ENCODE results near the gene MAMDC2.

MAMDC2 gene

DNA sequence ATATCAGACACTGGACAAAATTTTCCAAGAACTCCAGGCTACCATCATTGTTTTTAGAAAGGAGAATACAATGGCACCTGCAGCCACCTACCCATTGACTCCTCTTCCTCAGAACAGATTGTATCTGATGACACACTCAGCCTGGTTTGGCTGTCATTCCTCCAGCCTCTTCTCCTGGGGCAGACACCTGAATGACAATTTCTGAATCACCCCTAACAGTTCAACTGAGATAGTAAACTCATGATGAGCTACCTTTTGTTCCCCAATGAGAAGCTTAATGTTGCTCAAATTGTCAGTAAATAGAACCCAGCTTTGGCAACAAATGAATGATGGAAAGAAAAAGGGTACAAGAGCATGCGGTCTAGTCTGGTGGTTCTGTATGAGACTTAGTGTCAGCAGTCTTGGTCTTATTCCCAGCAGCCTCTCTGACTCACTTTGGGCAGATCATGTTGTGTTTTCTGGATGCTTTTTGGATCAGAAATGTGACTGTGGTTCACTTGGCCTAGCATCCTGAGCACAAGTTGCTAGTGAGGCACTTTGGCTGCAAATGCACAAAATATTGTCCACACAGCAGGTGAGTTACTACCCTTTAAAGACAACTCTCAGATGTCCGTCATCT is 78.3 kb downstream of the MAMDC2 start:
- TF ChIP-seq SIN3A (IDR thresholded peaks at IDR 0.05; ENCODE audit: borderline replicate concordance, insufficient read depth, low read length) (no peak), POLR2AphosphoS5 (IDR thresholded peaks at IDR 0.05; ENCODE audit: low read depth, low read length) (no peak), TAF1 (IDR thresholded peaks at IDR 0.05; ENCODE audit: borderline replicate concordance, insufficient read depth, low read length) (no peak), FOXP2 (optimal IDR thresholded peaks at IDR 0.05; ENCODE audit: borderline replicate concordance, extremely low read depth, extremely low read length, insufficient read depth) (no peak)
- TF ChIP-seq, protein P1, sequence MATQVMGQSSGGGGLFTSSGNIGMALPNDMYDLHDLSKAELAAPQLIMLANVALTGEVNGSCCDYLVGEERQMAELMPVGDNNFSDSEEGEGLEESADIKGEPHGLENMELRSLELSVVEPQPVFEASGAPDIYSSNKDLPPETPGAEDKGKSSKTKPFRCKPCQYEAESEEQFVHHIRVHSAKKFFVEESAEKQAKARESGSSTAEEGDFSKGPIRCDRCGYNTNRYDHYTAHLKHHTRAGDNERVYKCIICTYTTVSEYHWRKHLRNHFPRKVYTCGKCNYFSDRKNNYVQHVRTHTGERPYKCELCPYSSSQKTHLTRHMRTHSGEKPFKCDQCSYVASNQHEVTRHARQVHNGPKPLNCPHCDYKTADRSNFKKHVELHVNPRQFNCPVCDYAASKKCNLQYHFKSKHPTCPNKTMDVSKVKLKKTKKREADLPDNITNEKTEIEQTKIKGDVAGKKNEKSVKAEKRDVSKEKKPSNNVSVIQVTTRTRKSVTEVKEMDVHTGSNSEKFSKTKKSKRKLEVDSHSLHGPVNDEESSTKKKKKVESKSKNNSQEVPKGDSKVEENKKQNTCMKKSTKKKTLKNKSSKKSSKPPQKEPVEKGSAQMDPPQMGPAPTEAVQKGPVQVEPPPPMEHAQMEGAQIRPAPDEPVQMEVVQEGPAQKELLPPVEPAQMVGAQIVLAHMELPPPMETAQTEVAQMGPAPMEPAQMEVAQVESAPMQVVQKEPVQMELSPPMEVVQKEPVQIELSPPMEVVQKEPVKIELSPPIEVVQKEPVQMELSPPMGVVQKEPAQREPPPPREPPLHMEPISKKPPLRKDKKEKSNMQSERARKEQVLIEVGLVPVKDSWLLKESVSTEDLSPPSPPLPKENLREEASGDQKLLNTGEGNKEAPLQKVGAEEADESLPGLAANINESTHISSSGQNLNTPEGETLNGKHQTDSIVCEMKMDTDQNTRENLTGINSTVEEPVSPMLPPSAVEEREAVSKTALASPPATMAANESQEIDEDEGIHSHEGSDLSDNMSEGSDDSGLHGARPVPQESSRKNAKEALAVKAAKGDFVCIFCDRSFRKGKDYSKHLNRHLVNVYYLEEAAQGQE (IDR thresholded peaks at IDR 0.05; ENCODE audit: insufficient read depth in 1 of 2, low read depth in 2 of 2, low read length in 2 of 2): no peak

DNA sequence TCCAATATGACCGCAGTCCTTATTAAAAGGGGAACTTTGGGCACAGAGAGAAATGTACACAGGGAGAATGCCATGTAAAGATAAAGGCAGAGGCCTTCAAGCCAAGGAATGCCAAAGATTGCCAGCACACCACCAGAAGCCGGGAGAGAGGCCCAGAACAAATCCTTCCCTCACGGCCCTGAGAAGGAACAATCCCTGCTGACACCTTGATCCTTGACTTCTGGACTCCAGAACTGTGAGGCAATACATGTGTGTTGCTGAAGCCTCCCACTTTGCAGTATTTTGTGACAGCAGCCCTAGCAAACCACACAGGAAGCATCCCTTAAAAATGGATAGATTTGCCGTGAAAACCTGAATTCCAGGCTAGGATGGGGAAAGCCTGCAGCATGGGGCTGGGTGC is 80.0 kb downstream of the MAMDC2 start:
- TF ChIP-seq POLR2AphosphoS5 (IDR thresholded peaks at IDR 0.05; ENCODE audit: low read depth, low read length) (no peak), FOXP2 (optimal IDR thresholded peaks at IDR 0.05; ENCODE audit: borderline replicate concordance, extremely low read depth, extremely low read length, insufficient read depth) (no peak), TAF1 (IDR thresholded peaks at IDR 0.05; ENCODE audit: borderline replicate concordance, insufficient read depth, low read length) (no peak)
- TF ChIP-seq, protein P1 (IDR thresholded peaks at IDR 0.05; ENCODE audit: insufficient read depth in 1 of 2, low read depth in 2 of 2, low read length in 2 of 2): no peak

DNA sequence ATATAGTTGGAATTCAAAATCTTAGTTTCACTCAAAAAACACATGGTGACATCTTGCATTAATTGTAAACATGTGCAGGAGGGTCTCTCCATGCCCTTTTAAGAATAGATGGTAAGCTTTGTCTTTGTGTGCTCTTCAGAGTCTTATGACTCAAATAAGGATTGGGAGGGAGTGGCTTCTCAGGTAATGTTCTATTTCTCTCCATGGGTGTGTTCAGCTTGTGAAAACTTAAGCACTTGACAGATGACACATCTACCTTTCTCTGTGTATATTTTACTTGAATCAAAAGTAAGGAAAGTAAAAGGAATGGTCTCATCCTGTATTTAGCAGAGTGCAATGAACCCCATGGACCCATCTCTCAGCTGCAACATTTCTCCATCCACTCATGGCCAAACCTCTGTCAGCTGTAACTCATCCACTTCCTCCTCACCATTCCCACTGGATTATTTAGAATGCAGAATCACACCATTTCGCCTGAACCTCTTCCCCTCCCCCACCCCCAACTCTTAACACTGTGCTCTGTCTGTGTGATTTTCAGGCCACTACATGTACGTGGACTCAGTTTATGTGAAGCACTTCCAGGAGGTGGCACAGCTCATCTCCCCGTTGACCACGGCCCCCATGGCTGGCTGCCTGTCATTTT is 82.1 kb downstream of the MAMDC2 start:
- TF ChIP-seq, protein P1 (IDR thresholded peaks at IDR 0.05; ENCODE audit: insufficient read depth in 1 of 2, low read depth in 2 of 2, low read length in 2 of 2): no peak
- no peak for TF ChIP-seq TAF1 (IDR thresholded peaks at IDR 0.05; ENCODE audit: borderline replicate concordance, insufficient read depth, low read length)
- no peak for TF ChIP-seq FOXP2 (optimal IDR thresholded peaks at IDR 0.05; ENCODE audit: borderline replicate concordance, extremely low read depth, extremely low read length, insufficient read depth)
- no peak for TF ChIP-seq SIN3A (IDR thresholded peaks at IDR 0.05; ENCODE audit: borderline replicate concordance, insufficient read depth, low read length)
- TF ChIP-seq POLR2AphosphoS5 (IDR thresholded peaks at IDR 0.05; ENCODE audit: low read depth, low read length): no peak

DNA sequence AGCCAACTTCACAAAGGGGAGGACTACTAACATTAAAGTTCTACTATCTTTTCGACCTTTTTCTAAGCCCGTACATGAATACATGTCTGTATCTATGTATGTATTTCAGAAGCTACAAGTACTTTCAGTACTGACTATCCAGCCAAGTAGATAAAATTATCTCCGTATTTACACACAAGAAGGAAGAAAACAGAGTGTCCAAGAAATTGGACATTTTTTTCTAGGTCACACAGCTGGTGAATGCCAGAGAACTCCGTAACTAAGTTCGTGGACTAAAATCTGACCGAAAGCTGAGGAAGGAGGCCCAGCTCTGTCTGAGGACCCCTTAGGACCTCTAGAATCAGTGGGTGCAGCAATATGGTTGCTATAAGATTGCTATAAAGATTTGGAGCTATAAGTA is 83.4 kb downstream of the MAMDC2 start:
- TF ChIP-seq, protein P1 (IDR thresholded peaks at IDR 0.05; ENCODE audit: insufficient read depth in 1 of 2, low read depth in 2 of 2, low read length in 2 of 2): no peak
- TF ChIP-seq FOXP2 (optimal IDR thresholded peaks at IDR 0.05; ENCODE audit: borderline replicate concordance, extremely low read depth, extremely low read length, insufficient read depth) (no peak), SIN3A (IDR thresholded peaks at IDR 0.05; ENCODE audit: borderline replicate concordance, insufficient read depth, low read length) (no peak), TAF1 (IDR thresholded peaks at IDR 0.05; ENCODE audit: borderline replicate concordance, insufficient read depth, low read length) (no peak), POLR2AphosphoS5 (IDR thresholded peaks at IDR 0.05; ENCODE audit: low read depth, low read length) (no peak)

Data from PFSK-1 (cell line).